HG03354 (cell line): ENCODE results near the gene TXNRD1.
"Not testable (repeated sequence)": the region's sequence is repeated elsewhere in the genome, so short reads cannot be mapped to it uniquely, and the experiment has no call there.

ENCODE experiments used
- ATAC-seq: cut with Tn5 transposase; IDR thresholded peaks from one replicate; pipeline ENCODE4 v1.9.1; 2021; ENCODE audit warnings: mild to moderate bottlenecking; ENCODE audit not compliant: unreplicated experiment, poor library complexity, severe bottlenecking

The TXNRD1 gene

GRCh38 chr12:104232609-104233280 lies 17.2 kb downstream of the TXNRD1 start:
- no peak for ATAC-seq

DNA sequence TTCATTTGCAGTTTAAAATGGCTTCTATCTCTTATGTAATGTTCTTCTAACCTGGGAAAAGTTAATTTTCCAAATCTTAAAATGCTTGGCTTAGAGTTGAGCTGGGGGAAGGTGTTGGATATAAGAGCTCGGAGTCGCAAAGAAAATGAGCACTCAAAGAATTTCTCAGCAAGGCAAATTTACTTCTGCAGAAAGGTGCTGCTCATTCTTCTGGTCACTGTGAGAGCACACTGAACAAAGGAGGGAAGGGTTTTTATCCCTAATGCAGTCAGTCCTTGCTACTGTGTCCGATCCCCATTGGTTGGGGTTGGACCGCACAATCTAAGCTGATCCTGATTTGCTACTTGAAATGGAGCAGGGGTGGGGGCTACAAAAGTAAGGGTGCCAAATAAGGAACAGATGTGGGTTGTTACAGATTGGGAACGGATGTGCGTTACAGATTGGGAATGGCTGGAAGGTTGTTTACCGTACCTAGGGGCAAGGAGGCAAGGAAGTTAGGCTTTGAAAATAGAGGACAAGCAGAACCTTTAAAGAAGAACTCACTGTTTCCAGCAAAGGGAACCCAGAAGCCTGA lies 19.4 kb downstream of the TXNRD1 start:
- no peak for ATAC-seq

- ATAC-seq: no peak
Measured at GRCh38 chr12:104237930-104238329, 22.4 kb downstream of the TXNRD1 start.

DNA sequence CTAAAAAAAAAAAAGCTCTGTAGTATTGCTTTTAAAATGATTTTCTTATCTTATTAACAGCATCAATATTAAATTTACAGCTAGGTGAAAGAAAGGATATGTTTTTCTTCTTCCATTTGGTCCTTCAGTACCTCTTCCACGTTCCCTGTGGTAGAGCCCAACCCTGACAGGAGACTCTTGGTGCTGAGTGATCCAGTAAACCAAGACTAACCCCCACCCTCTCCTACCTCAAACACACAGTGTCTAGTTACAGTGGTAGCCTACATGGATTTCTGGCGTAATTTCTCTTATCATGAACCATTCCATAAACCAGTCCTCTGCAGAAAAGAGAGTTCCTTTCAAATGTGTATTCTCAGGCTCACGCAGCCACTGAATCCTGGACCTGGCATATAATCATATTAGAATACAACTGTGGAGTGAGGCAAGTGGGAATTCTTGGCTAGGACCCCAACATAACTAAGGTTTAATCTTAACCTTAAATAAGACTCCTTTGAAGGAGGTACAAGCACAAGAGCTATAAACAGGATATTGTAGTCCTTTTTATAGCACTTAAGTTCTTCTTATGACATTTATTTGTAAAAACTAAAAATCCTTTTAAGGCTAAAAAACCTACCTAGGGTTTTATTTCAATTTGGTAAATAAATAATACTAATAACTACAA lies 27.1 kb downstream of the TXNRD1 start:
- no peak for ATAC-seq

GRCh38 chr12:104243551-104243950 lies 28.0 kb downstream of the TXNRD1 start:
- ATAC-seq: no peak

DNA sequence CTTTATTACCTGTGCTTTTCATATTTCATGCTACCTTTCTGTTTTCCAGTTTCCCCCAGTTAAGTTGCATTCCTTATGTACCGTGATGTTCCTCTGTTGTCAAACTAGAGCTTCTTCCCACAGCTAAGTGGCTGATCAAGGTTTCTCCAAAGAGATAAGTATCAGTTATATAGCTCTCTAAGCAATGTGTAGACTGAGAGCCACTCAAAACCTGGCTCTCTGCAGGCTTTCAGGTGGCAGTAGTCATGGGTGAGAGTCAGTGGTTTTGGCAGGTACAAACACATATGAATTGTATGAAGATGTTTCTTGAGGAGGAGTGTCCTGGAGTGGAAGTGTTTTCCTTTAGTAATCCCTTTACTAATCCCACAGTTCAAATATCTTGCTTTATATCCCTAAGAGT lies 28.4 kb downstream of the TXNRD1 start:
- ATAC-seq: no peak

- ATAC-seq: no peak
Measured at GRCh38 chr12:104247698-104248097, 32.1 kb downstream of the TXNRD1 start.

GRCh38 chr12:104248444-104248843 lies 32.9 kb downstream of the TXNRD1 start:
- no peak for ATAC-seq

DNA sequence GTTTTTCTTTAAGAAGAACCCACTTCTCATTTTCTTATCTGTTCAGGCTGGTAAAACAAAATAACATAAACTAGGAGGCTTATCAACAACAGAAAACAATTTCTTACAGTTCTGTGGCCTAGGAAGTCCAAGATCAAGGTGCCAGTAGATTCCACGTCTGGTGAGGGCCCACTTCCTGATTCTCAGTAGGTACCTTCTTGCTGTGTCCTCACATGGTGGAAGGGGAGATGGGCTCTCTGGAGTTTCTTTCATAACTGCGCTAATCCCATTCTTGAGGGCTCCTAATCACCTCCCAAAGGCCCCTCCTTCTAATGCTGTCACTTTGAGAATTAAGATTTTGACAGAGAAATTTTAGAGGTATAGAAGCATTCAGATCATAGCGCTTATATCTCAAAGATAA lies 33.4 kb downstream of the TXNRD1 start:
- no peak for ATAC-seq

GRCh38 chr12:104249898-104250297 lies 34.3 kb downstream of the TXNRD1 start:
- no peak for ATAC-seq

DNA sequence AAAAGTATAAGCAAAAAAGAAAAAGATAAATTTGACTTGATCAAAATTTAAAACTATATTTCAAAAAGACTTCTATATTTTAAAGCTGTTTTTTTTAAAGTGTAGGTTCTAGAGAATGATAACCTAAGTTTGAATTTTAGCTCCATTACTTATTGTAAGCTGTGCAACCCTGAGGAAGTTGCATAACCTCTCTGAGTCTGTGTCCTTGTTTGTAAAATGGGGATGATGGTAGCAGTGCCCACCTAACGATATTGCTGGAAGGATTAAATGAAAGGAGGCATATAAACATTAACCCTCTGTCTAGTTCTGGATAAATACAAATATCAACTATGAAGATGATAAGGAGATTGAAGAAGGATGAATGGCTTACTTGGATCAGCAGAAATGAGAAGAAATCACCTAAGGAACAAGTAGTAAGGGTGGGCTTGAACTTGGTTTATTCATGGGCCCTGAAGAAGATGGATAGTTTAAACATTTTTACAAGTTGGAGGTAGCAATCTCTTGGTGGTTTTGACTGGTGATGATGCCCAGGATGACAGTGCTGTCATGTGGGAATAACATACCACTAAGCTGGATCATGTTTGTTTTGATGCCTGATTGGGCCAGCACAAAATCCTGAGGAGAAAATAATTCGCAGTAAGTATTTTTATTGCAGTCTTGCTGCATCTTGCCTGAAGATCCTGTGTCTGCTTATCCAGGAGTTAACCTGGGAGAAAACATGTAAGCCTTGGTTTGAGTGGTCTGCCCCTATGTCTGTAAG lies 35.0 kb downstream of the TXNRD1 start:
- ATAC-seq: no peak

GRCh38 chr12:104257913-104258472 lies 42.4 kb downstream of the TXNRD1 start:
- ATAC-seq: no peak

DNA sequence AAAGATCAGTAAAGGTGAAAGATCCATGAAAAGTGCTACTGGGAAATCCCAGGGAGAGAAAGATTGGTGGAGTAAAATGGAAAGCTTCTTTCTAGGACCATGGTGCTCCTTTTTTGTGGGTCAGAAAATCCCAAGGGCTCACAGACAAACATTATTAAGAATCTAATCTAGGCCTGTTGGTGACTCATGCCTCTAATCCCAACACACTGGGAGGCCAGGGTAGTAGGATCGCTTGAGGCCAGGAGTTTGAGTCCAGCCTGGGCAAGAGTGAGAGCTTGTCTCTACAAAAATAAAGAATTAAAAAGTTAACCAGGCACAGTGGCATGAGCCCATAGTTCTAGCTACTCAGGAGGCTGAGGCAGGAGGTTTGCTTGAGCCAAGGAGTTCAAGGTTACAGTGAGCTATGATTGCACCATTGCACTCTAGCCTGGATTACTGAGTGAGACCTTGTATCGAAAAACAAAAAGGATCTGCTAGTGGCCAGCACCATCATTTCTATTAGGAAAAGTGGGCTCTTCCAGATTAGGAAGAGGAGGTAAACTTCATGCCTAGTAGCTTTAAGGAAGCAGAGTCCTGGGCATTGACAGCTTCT lies 43.0 kb downstream of the TXNRD1 start:
- ATAC-seq: no peak

- ATAC-seq: no peak
Measured at GRCh38 chr12:104263026-104263425, 47.4 kb downstream of the TXNRD1 start.

DNA sequence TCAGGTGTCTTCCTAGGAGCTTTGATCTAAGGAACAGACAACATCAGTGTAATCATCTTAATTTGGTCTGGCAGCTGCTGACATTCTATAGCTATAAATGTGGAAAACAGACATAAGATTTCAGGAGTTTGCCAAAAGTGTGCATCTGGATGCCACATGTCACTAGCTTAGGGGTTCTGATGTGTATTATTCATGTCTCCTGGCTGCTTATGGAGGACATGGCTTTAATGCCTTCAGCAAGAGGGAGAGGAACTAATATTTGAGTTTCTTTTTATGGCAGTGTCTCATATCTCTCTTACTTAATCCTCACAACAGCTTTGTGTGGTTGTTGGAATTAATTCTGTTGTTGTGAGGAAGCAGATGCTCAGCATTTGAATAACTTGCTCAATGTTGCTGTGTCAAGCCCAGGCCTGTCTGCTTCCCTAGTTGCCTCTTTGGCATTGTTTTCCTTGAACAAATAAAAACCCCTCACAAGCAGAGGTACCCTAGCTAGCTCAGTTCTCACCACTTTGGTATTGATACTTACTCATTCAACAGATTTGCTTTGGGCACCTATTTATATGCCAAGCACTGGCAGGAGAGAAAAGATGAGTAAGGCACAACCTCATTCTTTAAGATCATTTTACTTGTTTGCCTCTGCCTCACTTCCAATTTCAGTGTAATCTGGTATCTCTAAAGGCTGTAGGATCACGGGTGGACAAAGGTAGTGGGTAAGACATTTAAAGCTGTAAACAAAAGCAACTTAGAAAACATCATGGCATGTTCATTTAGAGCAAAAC lies 48.2 kb downstream of the TXNRD1 start:
- ATAC-seq: no peak

DNA sequence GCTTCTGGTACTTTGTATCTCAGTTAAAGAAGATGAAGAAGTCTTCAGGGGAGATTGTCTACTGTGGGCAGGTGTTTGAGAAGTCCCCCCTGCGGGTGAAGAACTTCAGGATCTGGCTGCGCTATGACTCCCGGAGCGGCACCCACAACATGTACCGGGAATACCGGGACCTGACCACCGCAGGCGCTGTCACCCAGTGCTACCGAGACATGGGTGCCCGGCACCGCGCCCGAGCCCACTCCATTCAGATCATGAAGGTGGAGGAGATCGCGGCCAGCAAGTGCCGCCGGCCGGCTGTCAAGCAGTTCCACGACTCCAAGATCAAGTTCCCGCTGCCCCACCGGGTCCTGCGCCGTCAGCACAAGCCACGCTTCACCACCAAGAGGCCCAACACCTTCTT lies 49.9 kb downstream of the TXNRD1 start:
- not testable (repeated sequence) for ATAC-seq

GRCh38 chr12:104272938-104273337 lies 57.4 kb downstream of the TXNRD1 start:
- ATAC-seq: no peak

- no peak for ATAC-seq
Measured at GRCh38 chr12:104273503-104273902, 57.9 kb downstream of the TXNRD1 start.

DNA sequence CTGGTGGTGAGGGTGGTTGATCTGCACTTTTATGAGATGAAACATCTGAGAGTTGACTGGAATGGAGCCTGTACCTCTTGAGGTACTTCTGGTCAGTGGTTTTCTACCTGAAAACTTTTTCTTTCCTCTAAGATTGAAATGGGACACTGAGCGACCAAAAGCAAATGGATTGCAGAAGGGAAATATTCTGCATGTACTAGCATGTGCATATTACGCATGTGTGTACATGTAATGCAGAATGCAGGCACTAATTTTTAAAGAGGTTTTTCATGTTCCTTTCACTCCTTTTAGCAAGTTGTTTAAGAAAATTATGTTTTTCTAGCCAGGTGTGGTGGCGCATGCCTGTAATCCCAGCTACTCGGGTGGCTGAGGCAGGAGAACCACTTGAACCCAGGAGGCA lies 59.2 kb downstream of the TXNRD1 start:
- ATAC-seq: no peak
